Activated gamma-delta T cell treated with Interleukin-2 at 50 U/mL for 16 hours (primary cell): ENCODE measurements around the gene CEP250.
A peak's percentile ranks its signal among the peaks of the same experiment; 100 is the strongest.
"Not testable (repeated sequence)": the region's sequence is repeated elsewhere in the genome, so short reads cannot be mapped to it uniquely, and the experiment has no call there.

Experiments used
- DNase-seq: peaks from one replicate; pipeline ENCODE4 v3.0.0-alpha.2; 2020

Gene CEP250

GRCh38 chr20:35541118-35541782 is 85.9 kb downstream of the CEP250 start:
- DNase-seq: no peak

GRCh38 chr20:35541783-35542662 is 86.6 kb downstream of the CEP250 start, which contains the start of gene ERGIC3:
ERGIC3 (plus strand) TSS chr20:35542078; CDS start chr20:35542098, 20 bp downstream.
- peak; percentile 97 for DNase-seq

GRCh38 chr20:35542990-35543389 is 87.6 kb downstream of the CEP250 start:
- DNase-seq: no peak

- DNase-seq: no peak
These were observed 89.0 kb downstream of the CEP250 start for GRCh38 chr20:35544436-35544835.

GRCh38 chr20:35544941-35545340 is 89.5 kb downstream of the CEP250 start:
- DNase-seq: not testable (repeated sequence)

- no peak for DNase-seq
These were observed 90.7 kb downstream of the CEP250 start for GRCh38 chr20:35546127-35546526.

GRCh38 chr20:35547329-35547728 is 91.9 kb downstream of the CEP250 start:
- no peak for DNase-seq

- DNase-seq: no peak
These were observed 96.1 kb downstream of the CEP250 start for GRCh38 chr20:35551503-35551902.

GRCh38 chr20:35552914-35553313 is 97.5 kb downstream of the CEP250 start:
- no peak for DNase-seq

- DNase-seq: not testable (repeated sequence)
These were observed 100.1 kb downstream of the CEP250 start for GRCh38 chr20:35555461-35555860.

GRCh38 chr20:35555951-35556645 is 100.7 kb downstream of the CEP250 start:
- DNase-seq: no peak

GRCh38 chr20:35556871-35557270 is 101.5 kb downstream of the CEP250 start:
- DNase-seq: no peak

- DNase-seq: no peak
These were observed 103.1 kb downstream of the CEP250 start for GRCh38 chr20:35558451-35558850.

- no peak for DNase-seq
These were observed 103.8 kb downstream of the CEP250 start for GRCh38 chr20:35559042-35559693.

- DNase-seq: no peak
These were observed 104.7 kb downstream of the CEP250 start for GRCh38 chr20:35560105-35560511.

GRCh38 chr20:35560541-35560940 is 105.1 kb downstream of the CEP250 start:
- no peak for DNase-seq

- no peak for DNase-seq
These were observed 105.9 kb downstream of the CEP250 start for GRCh38 chr20:35561268-35561667.

GRCh38 chr20:35561671-35562070 is 106.3 kb downstream of the CEP250 start:
- DNase-seq: no peak

- DNase-seq: no peak
These were observed 107.2 kb downstream of the CEP250 start for GRCh38 chr20:35562541-35563110.

GRCh38 chr20:35563834-35564233 is 108.4 kb downstream of the CEP250 start:
- no peak for DNase-seq

- DNase-seq: no peak
These were observed 109.5 kb downstream of the CEP250 start for GRCh38 chr20:35564905-35565304.

GRCh38 chr20:35568645-35569044 is 113.2 kb downstream of the CEP250 start:
- DNase-seq: no peak
